ENCODE results near the gene MCEMP1.

The MCEMP1 gene

GRCh38 chr19:7672522-7672921, 4.4 kb upstream of the MCEMP1 start:
- no peak for DNase-seq (ENCODE audit: low spot score)

GRCh38 chr19:7674010-7675005, 2.6 kb upstream of the MCEMP1 start:
- DNase-seq (ENCODE audit: low spot score): peak; percentile 8

GRCh38 chr19:7676376-7676775, 514 bp upstream of the MCEMP1 start:
- no peak for DNase-seq (ENCODE audit: low spot score)

GRCh38 chr19:7677669-7678311, 900 bp downstream of the MCEMP1 start:
- no peak for DNase-seq (ENCODE audit: low spot score)

- no peak for DNase-seq (ENCODE audit: low spot score)
Measured at GRCh38 chr19:7678971-7679751, 2.3 kb downstream of the MCEMP1 start.

- no peak for DNase-seq (ENCODE audit: low spot score)
Measured at GRCh38 chr19:7679771-7680605, 3.1 kb downstream of the MCEMP1 start.

GRCh38 chr19:7680606-7681339, 3.9 kb downstream of the MCEMP1 start, which contains the start of gene TRAPPC5:
TSS of gene TRAPPC5 (plus strand) at chr19:7680833. CDS start at chr19:7682254, 1,421 bp downstream.
- DNase-seq (ENCODE audit: low spot score): peak; percentile 67

GRCh38 chr19:7681340-7682174, 4.7 kb downstream of the MCEMP1 start:
- DNase-seq (ENCODE audit: low spot score): peak; percentile 63

GRCh38 chr19:7682175-7682855, 5.4 kb downstream of the MCEMP1 start:
- no peak for DNase-seq (ENCODE audit: low spot score)

- no peak for DNase-seq (ENCODE audit: low spot score)
Measured at GRCh38 chr19:7685546-7686445, 8.9 kb downstream of the MCEMP1 start.

GRCh38 chr19:7687177-7687576, 10.3 kb downstream of the MCEMP1 start:
- no peak for DNase-seq (ENCODE audit: low spot score)

GRCh38 chr19:7689165-7689564, 12.3 kb downstream of the MCEMP1 start:
- no peak for DNase-seq (ENCODE audit: low spot score)

- no peak for DNase-seq (ENCODE audit: low spot score)
Measured at GRCh38 chr19:7690779-7691258, 13.9 kb downstream of the MCEMP1 start.

GRCh38 chr19:7691497-7691896, 14.6 kb downstream of the MCEMP1 start:
- DNase-seq (ENCODE audit: low spot score): no peak

- no peak for DNase-seq (ENCODE audit: low spot score)
Measured at GRCh38 chr19:7692417-7693088, 15.7 kb downstream of the MCEMP1 start.

- DNase-seq (ENCODE audit: low spot score): no peak
Measured at GRCh38 chr19:7694499-7694898, 17.6 kb downstream of the MCEMP1 start.

GRCh38 chr19:7697721-7698287, 20.9 kb downstream of the MCEMP1 start:
- no peak for DNase-seq (ENCODE audit: low spot score)

Measured in pons (tissue), 1 donor.